ENCODE results near the gene PCDH17. TPM values are rescaled to one million over a fixed set of nuclear protein-coding genes. Genes with fewer than 3 reads are reported as not detected.

Gene PCDH17
- total and polyA plus RNA-seq, 2 of the 8 experiments (the other 6 are each of a cell fraction or from before 2014, with no cell fraction given), result 0.20 to 0.60 TPM

GRCh38 chr13:57611969-57612368, 19.6 kb upstream of the PCDH17 start (continued):
- TF ChIP-seq CHD7 (IDR thresholded peaks at IDR 0.05; ENCODE audit: insufficient replicate concordance, low read length), result no peak
- TF ChIP-seq TAF1 (IDR thresholded peaks at IDR 0.05; ENCODE audit: low read depth, low read length), result no peak
- no peak for TF ChIP-seq CHD2 (IDR thresholded peaks at IDR 0.05; ENCODE audit: low read length)
- TF ChIP-seq TAF7 (optimal IDR thresholded peaks at IDR 0.05; ENCODE audit: borderline replicate concordance, low read depth, low read length), result no peak
- no peak for TF ChIP-seq CBX8 (IDR thresholded peaks at IDR 0.05; ENCODE audit: borderline replicate concordance, low read depth, low read length)
- TF ChIP-seq POLR2A (IDR thresholded peaks at IDR 0.05; ENCODE audit: control extremely low read depth in 1 of 2, low read depth in 2 of 2, low read length in 2 of 2), result no peak
- no peak for TF ChIP-seq RAD21 (IDR thresholded peaks at IDR 0.05 in 1 of 2, conservative IDR thresholded peaks at IDR 0.05 in 1 of 2; ENCODE audit: low read depth in 2 of 2, low read length in 2 of 2)
- TF ChIP-seq ATF2 (IDR thresholded peaks at IDR 0.05; ENCODE audit: low read length), result no peak
- no peak for TF ChIP-seq YY1 (IDR thresholded peaks at IDR 0.05; ENCODE audit: low read depth, low read length)

Data from H1 (cell line).